K562 (cell line): ENCODE data around the gene HOXB8. TPM values are rescaled to one million over a fixed set of nuclear protein-coding genes. Genes with fewer than 3 reads are reported as not detected.

Experiments
- ATF2 ChIP-seq: sonication (generic); formaldehyde crosslinking; IDR thresholded peaks from 2 replicates; pipeline ENCODE4 v1.8.1; 2022; ENCODE audit warnings: missing genetic modification reagents
- CAMTA2 ChIP-seq: fragments of 250-450 bp; sonication (Bioruptor Pico); conservative IDR thresholded peaks from 2 replicates; pipeline ENCODE4 v1.5.1; 2022
- DPF2 ChIP-seq: fragments of 450-650 bp; IDR thresholded peaks from 2 replicates; pipeline ENCODE4 v1.6.1; 2016
- E2F8 ChIP-seq: fragments of 450-650 bp; IDR thresholded peaks from 2 replicates; pipeline ENCODE4 v1.7.1; 2018; ENCODE audit warnings: mild to moderate bottlenecking, low read depth; ENCODE audit not compliant: partially characterized antibody
- ETS1 ChIP-seq: conservative IDR thresholded peaks from 2 replicates; pipeline ENCODE4 v1.6.1; 2011; ENCODE audit warnings: low read depth, mild to moderate bottlenecking, low read length; ENCODE audit not compliant: control insufficient read depth
- FOSL1 ChIP-seq: fragments of 200-800 bp; sonication (Bioruptor generic); conservative IDR thresholded peaks from 2 replicates; pipeline ENCODE4 v1.6.1; 2016; ENCODE audit warnings: missing genetic modification characterization, missing compliant biosample characterization
- HNRNPK ChIP-seq: fragments of 200-400 bp; formaldehyde crosslinking; IDR thresholded peaks from one replicate; pipeline ENCODE4 v1.6.1; 2018; ENCODE audit warnings: mild to moderate bottlenecking, low read depth, low read length; ENCODE audit not compliant: poor library complexity, severe bottlenecking
- KDM1A ChIP-seq, 2 experiments: fragments of 450-650 bp; IDR thresholded peaks; 2 replicates each; pipeline ENCODE4 v1.6.1; 2016; ENCODE audit warnings: mild to moderate bottlenecking in 2 of 2
- MEIS2 ChIP-seq: fragments of 450-650 bp; IDR thresholded peaks from 2 replicates; pipeline ENCODE4 v1.6.1; 2014; ENCODE audit warnings: mild to moderate bottlenecking; ENCODE audit not compliant: partially characterized antibody
- MLLT1 ChIP-seq, 2 experiments: fragments of 450-650 bp; IDR thresholded peaks; 2 replicates each; pipeline ENCODE4 v1.6.1; 2016
- NR1H2 ChIP-seq: sonication (generic); formaldehyde crosslinking; IDR thresholded peaks from 2 replicates; pipeline ENCODE4 v1.4.0; 2020; ENCODE audit warnings: mild to moderate bottlenecking, missing genetic modification reagents
- PHF20 ChIP-seq: fragments of 450-650 bp; IDR thresholded peaks from 2 replicates; pipeline ENCODE4 v1.6.1; 2018; ENCODE audit not compliant: partially characterized antibody
- PKNOX1 ChIP-seq: fragments of 450-650 bp; IDR thresholded peaks from 2 replicates; pipeline ENCODE4 v1.6.1; 2016
- SETDB1 ChIP-seq: IDR thresholded peaks from one replicate; pipeline ENCODE4 v1.6.1; 2012; ENCODE audit warnings: low read length, control low read depth, inconsistent platforms
- ZBTB43 ChIP-seq: sonication (generic); formaldehyde crosslinking; IDR thresholded peaks from 2 replicates; pipeline ENCODE4 v1.8.0; 2023; ENCODE audit warnings: mild to moderate bottlenecking, missing genetic modification reagents
- ZFP1 ChIP-seq: fragments of 450-650 bp; formaldehyde crosslinking; IDR thresholded peaks from 2 replicates; pipeline ENCODE4 v1.4.0; 2020; ENCODE audit warnings: mild to moderate bottlenecking, mixed read lengths
- ZKSCAN8 ChIP-seq: fragments of 200-800 bp; sonication (Bioruptor generic); IDR thresholded peaks from 2 replicates; pipeline ENCODE4 v1.6.1; 2016; ENCODE audit warnings: missing genetic modification characterization, missing compliant biosample characterization
- ZNF282 ChIP-seq: sonication (generic); formaldehyde crosslinking; IDR thresholded peaks from 2 replicates; pipeline ENCODE4 v1.8.1; 2023; ENCODE audit warnings: missing genetic modification reagents
- polyA plus RNA-seq, 8 experiments: library from polyadenylated mRNA; depleted of rRNA in 4 of 8; stranded (reverse) in 5 of 8; unstranded in 3 of 8; fragments of >200 nt; fragmentation: Nextera tagmentation in 2 of 8; fragmentation: Illumina TruSeq in 1 of 8; extraction: Ambion mirVana in 2 of 8; extraction: Trizol in 1 of 8; gene quantifications; 2 replicates each; pipeline versions ENCODE4 v1.2.1 to v1.2.3, GENCODE V29; 2011 to 2014; ENCODE audit warnings: inconsistent platforms in 1 of 8, missing spikeins in 1 of 8
- total RNA-seq, 7 experiments: library from RNA; depleted of rRNA in 6 of 7; stranded (reverse); fragments of >200 nt in 6 of 7; fragmentation: Illumina TruSeq in 2 of 7; extraction: Trizol in 2 of 7; gene quantifications; 2 replicates each; pipeline versions ENCODE4 v1.2.1 to v1.2.3, GENCODE V29; 2011 to 2021; ENCODE audit warnings: low replicate concordance in 1 of 7

The HOXB8 gene
- total and polyA plus RNA-seq, 9 of the 15 experiments (the other 6 are each of a cell fraction or from before 2014, with no cell fraction given): 0.52 to 23.8 (median 3.6) TPM

- peak; percentile 51; the same call in 1 of the 2 replicates for TF ChIP-seq PKNOX1
- no peak for TF ChIP-seq SETDB1
- TF ChIP-seq PHF20: no peak
- peak; percentile 92 for TF ChIP-seq MEIS2
- no peak for TF ChIP-seq HNRNPK
- no peak for TF ChIP-seq MLLT1 (IDR thresholded peaks at IDR 0.05)
- TF ChIP-seq ZNF282: no peak
- no peak for TF ChIP-seq ETS1
- TF ChIP-seq ZFP1 (CRISPR knock-in tag): no peak
- no peak for TF ChIP-seq E2F8
- no peak for TF ChIP-seq NR1H2 (CRISPR knock-in tag)
- TF ChIP-seq FOSL1: no peak
- no peak for TF ChIP-seq DPF2
- TF ChIP-seq ZBTB43 (CRISPR knock-in tag): no peak
- TF ChIP-seq ZKSCAN8 (CRISPR knock-in tag): no peak
- TF ChIP-seq ATF2 (CRISPR knock-in tag): no peak
- TF ChIP-seq CAMTA2 (CRISPR knock-in tag): no peak
- peak; percentile 40; a peak in 2 of 4 replicates for TF ChIP-seq KDM1A (IDR thresholded peaks at IDR 0.05)
These were observed 43.9 kb downstream of the HOXB8 start (continued) for GRCh38 chr17:48571024-48571818.
